ENCODE results near the gene TPI1. TPM values are rescaled to one million over a fixed set of nuclear protein-coding genes. Genes with fewer than 3 reads are reported as not detected.
A peak's percentile ranks its signal among the peaks of the same experiment; 100 is the strongest.

TPI1 gene
- total RNA-seq, 1 experiment from 2014 or later = 1,141 TPM

GRCh38 chr12:6914947-6915788, 47.8 kb downstream of the TPI1 start:
- H3K4me3 Mint-ChIP-seq (ENCODE audit: unreplicated experiment) = peak overlapping the region; percentile 96
- peaks cover 7% of the 10 kb centered on the region for H3K36me3 Mint-ChIP-seq (ENCODE audit: insufficient read depth, unreplicated experiment)
- Histone ChIP-seq H3K36me3 (ENCODE audit: control insufficient read depth, insufficient read depth, low read length) (peaks cover 1% of the 10 kb centered on the region), H3K4me1 (peaks cover 14% of the 10 kb centered on the region), H3K27me3 (replicated peaks; ENCODE audit: control insufficient read depth, insufficient read depth, low read length) (no peaks in the 10 kb centered on the region), H3K4me3 (ENCODE audit: low read depth, low read length) (peak overlapping the region; percentile 69), H3K9me3 (no peaks in the 10 kb centered on the region)
- DNase-seq = no peak
- ChIA-PET CTCF (interaction anchor here (0.6 to 1.8 kb wide), 5 partner anchors 23 to 194 kb away, joined by 3 to 7 read pairs (median 4); partner anchors contain the start of genes C1RL, C1S and TPI1), POLR2A (interaction anchor here (1.3 kb wide), 1 partner anchor 24 kb away, joined by 4 read pairs; no protein-coding TSS in a partner anchor)
- intact Hi-C loops (cut with micrococcal nuclease; ENCODE audit: unreplicated experiment) = loop anchor here (1.0 kb wide), 1 partner anchor 11 kb away; the partner anchor contains the start of gene LRRC23
- H3K27ac Mint-ChIP-seq (ENCODE audit: unreplicated experiment) = no peak overlapping the region
- H3K4me1 Mint-ChIP-seq (ENCODE audit: low read depth, unreplicated experiment) = peaks cover 9% of the 10 kb centered on the region
- no peak for TF ChIP-seq CTCF (IDR thresholded peaks at IDR 0.05; ENCODE audit: insufficient read depth in 1 of 2, low read depth in 1 of 2, low read length in 1 of 2, severe bottlenecking in 1 of 2, unreplicated experiment in 1 of 2)
- no peaks in the 10 kb centered on the region for H3K9me3 Mint-ChIP-seq (ENCODE audit: unreplicated experiment)
- TSS peak; percentile 26 for BruUV-seq (replicated peaks)
- H3K27me3 Mint-ChIP-seq (ENCODE audit: insufficient read depth, unreplicated experiment) = no peaks in the 10 kb centered on the region

- H3K27ac Mint-ChIP-seq (ENCODE audit: unreplicated experiment) = no peak overlapping the region
- ChIA-PET CTCF (interaction anchor here (0.6 kb wide), 2 partner anchors 16 to 705 kb away, joined by 3 to 5 read pairs; no protein-coding TSS in a partner anchor), POLR2A (no interaction called here)
- peaks cover 7% of the 10 kb centered on the region for H3K36me3 Mint-ChIP-seq (ENCODE audit: insufficient read depth, unreplicated experiment)
- Histone ChIP-seq H3K36me3 (ENCODE audit: control insufficient read depth, insufficient read depth, low read length) (peaks cover 1% of the 10 kb centered on the region), H3K4me3 (ENCODE audit: low read depth, low read length) (no peak overlapping the region), H3K4me1 (peaks cover 14% of the 10 kb centered on the region), H3K9me3 (no peaks in the 10 kb centered on the region), H3K27me3 (replicated peaks; ENCODE audit: control insufficient read depth, insufficient read depth, low read length) (no peaks in the 10 kb centered on the region)
- H3K4me1 Mint-ChIP-seq (ENCODE audit: low read depth, unreplicated experiment) = peaks cover 9% of the 10 kb centered on the region
- BruUV-seq (replicated peaks) = no TSS peak
- H3K27me3 Mint-ChIP-seq (ENCODE audit: insufficient read depth, unreplicated experiment) = no peaks in the 10 kb centered on the region
- intact Hi-C loops (cut with micrococcal nuclease; ENCODE audit: unreplicated experiment) = no loop called here
- peak overlapping the region; percentile 96 for H3K4me3 Mint-ChIP-seq (ENCODE audit: unreplicated experiment)
- no peak for DNase-seq
- no peak for TF ChIP-seq CTCF (IDR thresholded peaks at IDR 0.05; ENCODE audit: insufficient read depth in 1 of 2, low read depth in 1 of 2, low read length in 1 of 2, severe bottlenecking in 1 of 2, unreplicated experiment in 1 of 2)
- no peaks in the 10 kb centered on the region for H3K9me3 Mint-ChIP-seq (ENCODE audit: unreplicated experiment)
Observed at GRCh38 chr12:6915789-6916285, 48.5 kb downstream of the TPI1 start.

GRCh38 chr12:6916426-6917200, 49.3 kb downstream of the TPI1 start:
- no peak overlapping the region for H3K4me3 ChIP-seq (ENCODE audit: low read depth, low read length)
- POLR2A ChIA-PET = interaction anchor here (1.3 kb wide), 1 partner anchor 27 kb away, joined by 4 read pairs; the partner anchor contains the start of genes C12orf57 and RNU7-1
- peaks cover 9% of the 10 kb centered on the region for H3K4me1 Mint-ChIP-seq (ENCODE audit: low read depth, unreplicated experiment)

More at GRCh38 chr12:6916426-6917200, 49.3 kb downstream of the TPI1 start:
- Mint-ChIP-seq H3K27ac (ENCODE audit: unreplicated experiment) (no peak overlapping the region), H3K4me3 (ENCODE audit: unreplicated experiment) (no peak overlapping the region), H3K9me3 (ENCODE audit: unreplicated experiment) (no peaks in the 10 kb centered on the region), H3K27me3 (ENCODE audit: insufficient read depth, unreplicated experiment) (no peaks in the 10 kb centered on the region), H3K36me3 (ENCODE audit: insufficient read depth, unreplicated experiment) (peaks cover 7% of the 10 kb centered on the region)
- H3K27me3 ChIP-seq (replicated peaks; ENCODE audit: control insufficient read depth, insufficient read depth, low read length) = no peaks in the 10 kb centered on the region
- CTCF ChIA-PET = interaction anchor here (0.6 to 1.7 kb wide), 3 partner anchors 15 to 706 kb away, joined by 3 to 5 read pairs (median 5); no protein-coding TSS in a partner anchor
- peaks cover 1% of the 10 kb centered on the region for H3K36me3 ChIP-seq (ENCODE audit: control insufficient read depth, insufficient read depth, low read length)
- BruUV-seq (replicated peaks) = TSS peak; percentile 18
- DNase-seq = no peak
- no peaks in the 10 kb centered on the region for H3K9me3 ChIP-seq
- intact Hi-C loops (cut with micrococcal nuclease; ENCODE audit: unreplicated experiment) = no loop called here
- no peak for TF ChIP-seq CTCF (IDR thresholded peaks at IDR 0.05; ENCODE audit: insufficient read depth in 1 of 2, low read depth in 1 of 2, low read length in 1 of 2, severe bottlenecking in 1 of 2, unreplicated experiment in 1 of 2)
- peaks cover 14% of the 10 kb centered on the region for H3K4me1 ChIP-seq
